H1 (cell line): ENCODE results near the gene SLC39A9.

Experiments used
- BCL11A ChIP-seq, 2 experiments: IDR thresholded peaks; one replicate each; pipeline ENCODE4 v1.6.1; 2011; ENCODE audit warnings: low read depth in 2 of 2, low read length in 2 of 2, mild to moderate bottlenecking in 2 of 2
- CEBPB ChIP-seq: IDR thresholded peaks from 2 replicates; pipeline ENCODE4 v1.6.1; 2012; ENCODE audit warnings: low read depth, low read length
- PHF8 ChIP-seq: fragments of 200-600 bp; sonication (generic); conservative IDR thresholded peaks from 2 replicates; pipeline ENCODE4 v1.7.1; 2012; ENCODE audit warnings: low read depth, mild to moderate bottlenecking, inconsistent platforms, low read length, moderate library complexity
- ZNF274 ChIP-seq: IDR thresholded peaks from 2 replicates; pipeline ENCODE4 v1.7.0; 2012; ENCODE audit warnings: low read length, borderline replicate concordance; ENCODE audit errors: extremely low read depth
- TF ChIP-seq, protein P1 (sequence below), 3 experiments: IDR thresholded peaks; 1 replicate in 2 of 3; 2 replicates in 1 of 3; pipeline versions ENCODE4 v1.5.1 to v1.6.1; 2011; ENCODE audit warnings: low read length in 3 of 3, mild to moderate bottlenecking in 3 of 3, inconsistent platforms in 2 of 3, low read depth in 1 of 3, moderate library complexity in 1 of 3; ENCODE audit not compliant: insufficient read depth in 1 of 3; ENCODE audit errors: control extremely low read depth in 1 of 3
- TF ChIP-seq, protein P2 (sequence below): IDR thresholded peaks from 2 replicates; pipeline ENCODE4 v1.6.1; 2012; ENCODE audit warnings: low read length, inconsistent platforms

DNA sequence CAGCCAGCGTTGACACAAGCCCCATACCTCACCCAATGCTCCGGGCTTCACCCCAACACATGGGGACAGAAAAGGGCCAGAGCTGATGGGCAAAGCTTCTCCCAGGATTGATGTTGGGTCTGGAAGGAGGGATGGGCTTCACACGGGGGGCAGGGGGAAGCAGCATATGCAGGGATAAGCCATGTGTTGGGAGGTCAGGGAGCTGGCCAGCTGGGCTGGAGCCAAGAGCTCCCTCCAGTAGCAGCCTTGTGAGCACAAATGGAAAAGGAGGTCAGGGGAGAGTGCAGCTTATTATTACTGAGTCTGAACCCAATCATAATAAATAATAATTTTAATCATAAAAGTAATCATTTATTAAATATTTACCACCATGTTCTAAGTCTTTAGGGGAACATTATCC, 95.3 kb downstream of the SLC39A9 start:
- TF ChIP-seq, protein P1, sequence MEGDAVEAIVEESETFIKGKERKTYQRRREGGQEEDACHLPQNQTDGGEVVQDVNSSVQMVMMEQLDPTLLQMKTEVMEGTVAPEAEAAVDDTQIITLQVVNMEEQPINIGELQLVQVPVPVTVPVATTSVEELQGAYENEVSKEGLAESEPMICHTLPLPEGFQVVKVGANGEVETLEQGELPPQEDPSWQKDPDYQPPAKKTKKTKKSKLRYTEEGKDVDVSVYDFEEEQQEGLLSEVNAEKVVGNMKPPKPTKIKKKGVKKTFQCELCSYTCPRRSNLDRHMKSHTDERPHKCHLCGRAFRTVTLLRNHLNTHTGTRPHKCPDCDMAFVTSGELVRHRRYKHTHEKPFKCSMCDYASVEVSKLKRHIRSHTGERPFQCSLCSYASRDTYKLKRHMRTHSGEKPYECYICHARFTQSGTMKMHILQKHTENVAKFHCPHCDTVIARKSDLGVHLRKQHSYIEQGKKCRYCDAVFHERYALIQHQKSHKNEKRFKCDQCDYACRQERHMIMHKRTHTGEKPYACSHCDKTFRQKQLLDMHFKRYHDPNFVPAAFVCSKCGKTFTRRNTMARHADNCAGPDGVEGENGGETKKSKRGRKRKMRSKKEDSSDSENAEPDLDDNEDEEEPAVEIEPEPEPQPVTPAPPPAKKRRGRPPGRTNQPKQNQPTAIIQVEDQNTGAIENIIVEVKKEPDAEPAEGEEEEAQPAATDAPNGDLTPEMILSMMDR (IDR thresholded peaks at IDR 0.05; ENCODE audit: control extremely low read depth in 1 of 3, insufficient read depth in 1 of 3, low read depth in 1 of 3, low read length in 3 of 3), result no peak
- TF ChIP-seq ZNF274, result no peak
- TF ChIP-seq BCL11A (IDR thresholded peaks at IDR 0.05; ENCODE audit: low read depth in 2 of 2, low read length in 2 of 2), result no peak
- TF ChIP-seq PHF8, result no peak
- no peak for TF ChIP-seq CEBPB
- TF ChIP-seq, protein P2, sequence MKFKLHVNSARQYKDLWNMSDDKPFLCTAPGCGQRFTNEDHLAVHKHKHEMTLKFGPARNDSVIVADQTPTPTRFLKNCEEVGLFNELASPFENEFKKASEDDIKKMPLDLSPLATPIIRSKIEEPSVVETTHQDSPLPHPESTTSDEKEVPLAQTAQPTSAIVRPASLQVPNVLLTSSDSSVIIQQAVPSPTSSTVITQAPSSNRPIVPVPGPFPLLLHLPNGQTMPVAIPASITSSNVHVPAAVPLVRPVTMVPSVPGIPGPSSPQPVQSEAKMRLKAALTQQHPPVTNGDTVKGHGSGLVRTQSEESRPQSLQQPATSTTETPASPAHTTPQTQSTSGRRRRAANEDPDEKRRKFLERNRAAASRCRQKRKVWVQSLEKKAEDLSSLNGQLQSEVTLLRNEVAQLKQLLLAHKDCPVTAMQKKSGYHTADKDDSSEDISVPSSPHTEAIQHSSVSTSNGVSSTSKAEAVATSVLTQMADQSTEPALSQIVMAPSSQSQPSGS, result no peak
